ES-I3 (cell line): ENCODE data around the gene SLFN12.
"Not testable (repeated sequence)": the region's sequence is repeated elsewhere in the genome, so short reads cannot be mapped to it uniquely, and the experiment has no call there.

Source experiments
- H3K36me3 ChIP-seq: 2 replicates; pipeline ENCODE4 v1.6.1; 2013; ENCODE audit warnings: mild to moderate bottlenecking, low read length, control low read depth, moderate library complexity; ENCODE audit not compliant: insufficient read depth
- H3K4me1 ChIP-seq: 2 replicates; pipeline ENCODE4 v1.6.1; 2013; ENCODE audit warnings: mild to moderate bottlenecking, control low read depth, low read length; ENCODE audit not compliant: insufficient read depth
- H3K9ac ChIP-seq: 2 replicates; pipeline ENCODE4 v1.6.1; 2013; ENCODE audit warnings: low read depth, mild to moderate bottlenecking, low read length, moderate library complexity
- H3K9me3 ChIP-seq: 2 replicates; pipeline ENCODE4 v1.6.1; 2013; ENCODE audit warnings: mild to moderate bottlenecking, low read length, moderate library complexity; ENCODE audit not compliant: control insufficient read depth, insufficient read depth

The SLFN12 gene

GRCh38 chr17:35432176-35433074 is at the start of gene SLFN12:
TSS of gene SLFN12 (minus strand) at chr17:35432500. CDS start at chr17:35423028, 9,472 bp downstream.
- H3K9ac ChIP-seq = peak within 1 kb of the TSS; percentile 87
- H3K4me1 ChIP-seq = peaks cover 29% of the 10 kb centered on the region
- no peaks in the 10 kb centered on the region for H3K36me3 ChIP-seq
- H3K9me3 ChIP-seq = no peaks in the 10 kb centered on the region

- H3K36me3 ChIP-seq = no peaks in the 10 kb centered on the region
- 0 out of 2 replicates have a peak, but pooled peaks cover 2% of the 10 kb centered on the region for H3K9me3 ChIP-seq
- no peak overlapping the region for H3K9ac ChIP-seq
- no peaks in the 10 kb centered on the region for H3K4me1 ChIP-seq
Measured at GRCh38 chr17:35479271-35479670, 47.0 kb upstream of the SLFN12 start.

- Histone ChIP-seq H3K36me3 (no peaks in the 10 kb centered on the region), H3K4me1 (no peaks in the 10 kb centered on the region), H3K9ac (no peak overlapping the region), H3K9me3 (no peaks in the 10 kb centered on the region)
Measured at GRCh38 chr17:35477248-35477647, 44.9 kb upstream of the SLFN12 start.

DNA sequence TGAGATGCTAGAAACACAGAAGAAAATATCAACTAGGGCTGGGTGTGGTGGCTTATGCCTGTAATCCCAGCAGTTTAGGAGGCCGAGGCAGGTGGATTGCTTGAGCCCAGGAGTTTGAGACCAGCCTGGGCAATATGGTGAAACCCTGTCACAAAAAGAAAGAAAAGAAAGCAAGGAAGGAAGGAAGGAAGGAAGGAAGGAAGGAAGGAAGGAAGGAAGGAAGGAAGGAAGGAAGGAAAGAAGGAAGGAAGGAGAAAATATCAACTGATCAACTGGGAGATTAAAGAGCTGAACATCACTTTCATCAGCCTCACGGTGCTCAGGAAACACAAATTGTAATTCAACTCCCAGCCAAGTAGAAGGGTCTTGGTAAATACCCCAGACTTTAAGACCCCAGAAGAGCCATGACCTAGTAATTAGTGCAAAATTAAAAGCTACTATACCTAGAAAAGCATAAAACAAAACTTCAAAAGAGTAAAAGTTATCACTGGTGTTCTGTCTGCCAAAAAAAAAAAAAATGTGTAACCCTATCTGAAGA is 44.1 kb upstream of the SLFN12 start:
- Histone ChIP-seq H3K36me3 (no peaks in the 10 kb centered on the region), H3K9me3 (no peaks in the 10 kb centered on the region), H3K9ac (no peak overlapping the region), H3K4me1 (no peaks in the 10 kb centered on the region)

- Histone ChIP-seq H3K36me3 (no peaks in the 10 kb centered on the region), H3K4me1 (no peaks in the 10 kb centered on the region), H3K9me3 (no peaks in the 10 kb centered on the region), H3K9ac (no peak overlapping the region)
Measured at GRCh38 chr17:35468475-35468874, 36.2 kb upstream of the SLFN12 start.

GRCh38 chr17:35467824-35468223 is 35.5 kb upstream of the SLFN12 start:
- Histone ChIP-seq H3K36me3 (no peaks in the 10 kb centered on the region), H3K9ac (no peak overlapping the region), H3K4me1 (no peaks in the 10 kb centered on the region), H3K9me3 (no peaks in the 10 kb centered on the region)

DNA sequence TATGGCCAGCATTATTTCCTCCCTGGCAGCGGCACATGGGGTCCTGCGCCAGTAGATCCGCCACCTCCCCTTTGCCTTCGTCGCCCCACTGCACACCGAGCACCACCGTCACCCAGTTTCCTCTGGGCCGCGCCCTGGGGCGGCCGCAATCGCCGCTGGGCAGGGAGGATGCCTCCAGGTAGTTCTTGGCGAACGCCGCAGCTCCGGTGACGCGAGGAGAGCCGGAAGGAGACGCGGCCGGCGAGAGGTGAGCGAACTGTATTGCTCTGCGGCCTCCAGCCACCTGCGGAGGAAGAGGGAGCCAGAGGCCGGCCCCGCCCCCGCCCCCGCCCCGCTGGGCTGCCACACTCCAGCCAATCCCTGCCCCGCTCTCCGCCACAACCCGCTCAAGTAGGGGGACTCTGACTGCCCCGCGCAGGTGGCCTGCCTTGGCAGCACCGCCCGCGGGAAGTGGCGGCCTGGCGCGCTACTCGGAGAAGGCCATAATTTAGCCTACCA is 28.1 kb upstream of the SLFN12 start:
- Histone ChIP-seq H3K9ac (peak overlapping the region; percentile 45; the same call in 1 of the 2 replicates), H3K36me3 (no peaks in the 10 kb centered on the region), H3K9me3 (peaks cover 2% of the 10 kb centered on the region; the same call in 1 of the 2 replicates), H3K4me1 (no peaks in the 10 kb centered on the region)

DNA sequence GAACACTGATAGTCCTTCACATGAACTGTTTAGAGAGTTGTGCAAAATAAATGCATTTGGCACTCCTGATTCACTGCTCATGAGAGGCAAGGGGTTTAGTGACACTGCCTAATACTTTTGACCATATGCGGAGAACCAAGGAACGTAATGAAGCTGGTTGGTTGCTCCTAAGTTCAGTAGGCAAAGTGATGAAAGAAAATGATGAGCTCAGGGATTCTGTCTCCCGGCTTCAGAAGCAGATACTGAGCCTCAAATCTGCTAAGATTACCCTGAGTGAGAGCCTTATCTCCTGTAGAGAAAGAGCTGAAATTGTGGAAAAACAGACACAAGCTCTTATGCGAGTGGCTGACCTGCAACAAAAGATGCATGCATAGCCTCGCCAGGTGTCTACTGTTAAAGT is 21.7 kb upstream of the SLFN12 start:
- not testable (repeated sequence) for H3K4me1 ChIP-seq, H3K9ac ChIP-seq, H3K36me3 ChIP-seq, H3K9me3 ChIP-seq

DNA sequence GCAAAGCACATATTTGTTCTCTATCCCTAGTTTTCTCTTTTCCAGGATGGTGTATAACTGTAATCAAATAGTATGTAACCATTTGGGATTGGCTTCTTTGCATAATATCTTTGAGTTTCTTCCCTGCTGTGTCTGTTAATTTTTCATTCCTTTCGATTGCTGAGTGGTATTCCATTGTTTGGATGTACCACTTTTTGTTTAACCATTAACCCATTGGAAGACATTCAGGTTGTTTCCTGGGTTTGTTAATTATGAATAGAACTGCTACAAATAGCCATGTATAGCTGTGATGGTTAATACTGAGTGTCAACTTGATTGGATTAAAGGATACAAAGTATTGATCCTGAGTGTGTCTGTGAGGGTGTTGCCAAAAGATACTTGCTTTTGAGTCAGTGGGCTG is 20.9 kb upstream of the SLFN12 start:
- H3K9me3 ChIP-seq = no peaks in the 10 kb centered on the region
- no peaks in the 10 kb centered on the region for H3K36me3 ChIP-seq
- no peak overlapping the region for H3K9ac ChIP-seq
- no peaks in the 10 kb centered on the region for H3K4me1 ChIP-seq

GRCh38 chr17:35449371-35449931 is 17.2 kb upstream of the SLFN12 start:
- Histone ChIP-seq H3K4me1 (peaks cover 10% of the 10 kb centered on the region), H3K9ac (peak overlapping the region; percentile 73; the same call in 1 of the 2 replicates), H3K9me3 (no peaks in the 10 kb centered on the region), H3K36me3 (no peaks in the 10 kb centered on the region; the same call in 1 of the 2 replicates)

DNA sequence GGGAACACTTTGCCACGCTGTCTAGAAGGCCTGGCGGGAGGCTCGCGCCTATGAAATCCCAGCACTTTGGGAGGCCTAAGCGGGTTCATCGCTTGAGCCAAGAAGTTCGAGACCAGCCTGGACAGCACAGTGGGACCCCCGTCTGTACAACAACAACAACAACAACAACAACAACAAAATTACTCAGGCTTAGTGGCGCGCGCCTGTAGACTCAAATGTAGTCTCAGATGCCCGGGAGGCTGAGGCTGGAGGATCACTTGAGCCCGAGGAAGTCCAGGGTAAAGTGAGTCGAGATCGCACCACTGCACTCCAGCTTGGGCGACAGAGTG is 16.6 kb upstream of the SLFN12 start:
- Histone ChIP-seq H3K4me1 (peaks cover 10% of the 10 kb centered on the region), H3K9ac (peak overlapping the region; percentile 73; the same call in 1 of the 2 replicates), H3K9me3 (no peaks in the 10 kb centered on the region), H3K36me3 (no peaks in the 10 kb centered on the region; the same call in 1 of the 2 replicates)

- H3K9ac ChIP-seq = peak within 1 kb of the TSS; percentile 73
- no peaks in the 10 kb centered on the region for H3K9me3 ChIP-seq
- no peaks in the 10 kb centered on the region; the same call in 1 of the 2 replicates for H3K36me3 ChIP-seq
- peaks cover 10% of the 10 kb centered on the region for H3K4me1 ChIP-seq
Measured at GRCh38 chr17:35448214-35448898, 16.1 kb upstream of the SLFN12 start, which contains the start of gene SLFN13. TSS of gene SLFN13 (minus strand) at chr17:35448766. CDS start at chr17:35445680, 3,086 bp downstream.

DNA sequence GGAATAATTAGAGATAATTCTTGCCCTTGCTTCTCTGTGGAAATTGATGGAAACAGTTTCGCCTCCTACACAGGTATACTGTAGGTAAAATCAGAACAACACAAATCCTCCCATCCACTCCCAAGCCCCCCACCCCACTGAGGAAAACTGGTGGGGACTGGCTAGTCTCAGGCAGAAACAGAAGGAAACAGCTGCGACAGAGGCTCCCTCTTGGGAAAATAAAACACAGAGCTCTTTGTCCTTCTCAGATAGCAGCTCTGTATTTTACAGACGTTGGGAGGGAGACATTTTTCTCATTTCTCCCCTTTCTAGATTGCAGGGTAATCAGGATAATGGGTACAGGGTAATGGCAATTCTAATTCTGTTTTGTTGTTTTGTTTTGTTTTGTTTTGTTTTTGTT is 15.2 kb upstream of the SLFN12 start:
- peak overlapping the region; percentile 73 for H3K9ac ChIP-seq
- no peaks in the 10 kb centered on the region; the same call in 1 of the 2 replicates for H3K36me3 ChIP-seq
- no peaks in the 10 kb centered on the region for H3K9me3 ChIP-seq
- H3K4me1 ChIP-seq = peaks cover 10% of the 10 kb centered on the region

- Histone ChIP-seq H3K36me3 (no peaks in the 10 kb centered on the region), H3K9ac (no peak overlapping the region), H3K4me1 (peaks cover 21% of the 10 kb centered on the region), H3K9me3 (no peaks in the 10 kb centered on the region)
Measured at GRCh38 chr17:35438433-35438832, 6.1 kb upstream of the SLFN12 start.
